H9 (cell line): ENCODE results near the gene AKT1. TPM values are rescaled to one million over a fixed set of nuclear protein-coding genes. Genes with fewer than 3 reads are reported as not detected.
A peak's percentile ranks its signal among the peaks of the same experiment; 100 is the strongest.
"Not testable (repeated sequence)": the region's sequence is repeated elsewhere in the genome, so short reads cannot be mapped to it uniquely, and the experiment has no call there.

Experiments used
- DNase-seq: peaks from one replicate; pipeline ENCODE4 v3.0.0-alpha.2; 2017
- H2AFZ ChIP-seq: one replicate; pipeline ENCODE4 v1.6.1; 2013; ENCODE audit warnings: mild to moderate bottlenecking, low read length, control low read depth, moderate library complexity
- H2AK5ac ChIP-seq: 2 replicates; pipeline ENCODE4 v1.6.1; 2013; ENCODE audit warnings: low read length, control low read depth, mixed read lengths; ENCODE audit not compliant: insufficient read length
- H2BK120ac ChIP-seq: one replicate; pipeline ENCODE4 v1.6.1; 2013; ENCODE audit warnings: low read depth, mild to moderate bottlenecking, low read length, control low read depth, inconsistent platforms; ENCODE audit not compliant: poor library complexity, severe bottlenecking
- H2BK12ac ChIP-seq: 2 replicates; pipeline ENCODE4 v1.6.1; 2013; ENCODE audit warnings: low read length, control low read depth, mixed read lengths, low read depth; ENCODE audit not compliant: insufficient read length
- H2BK15ac ChIP-seq: 2 replicates; pipeline ENCODE4 v1.6.1; 2013; ENCODE audit warnings: low read depth, low read length, control low read depth
- H2BK20ac ChIP-seq: one replicate; pipeline ENCODE4 v1.6.1; 2013; ENCODE audit warnings: low read depth, mild to moderate bottlenecking, low read length, control low read depth, inconsistent platforms; ENCODE audit not compliant: poor library complexity, severe bottlenecking
- H2BK5ac ChIP-seq: 2 replicates; pipeline ENCODE4 v1.6.1; 2013; ENCODE audit warnings: low read length, control low read depth, mixed read lengths; ENCODE audit not compliant: insufficient read length
- H3K14ac ChIP-seq: 2 replicates; pipeline ENCODE4 v1.6.1; 2013; ENCODE audit warnings: low read length, control low read depth; ENCODE audit not compliant: insufficient read depth
- H3K18ac ChIP-seq: 2 replicates; pipeline ENCODE4 v1.6.1; 2013; ENCODE audit warnings: low read depth, mild to moderate bottlenecking, mixed read lengths, low read length, control low read depth; ENCODE audit not compliant: insufficient read length
- H3K23ac ChIP-seq: 2 replicates; pipeline ENCODE4 v1.6.1; 2013; ENCODE audit warnings: low read length, control low read depth, mixed read lengths, low read depth; ENCODE audit not compliant: insufficient read length
- H3K23me2 ChIP-seq: 2 replicates; pipeline ENCODE4 v1.6.1; 2013; ENCODE audit warnings: low read depth, mild to moderate bottlenecking, mixed read lengths, low read length, control low read depth; ENCODE audit not compliant: insufficient read length, poor library complexity, severe bottlenecking
- H3K27ac ChIP-seq: 2 replicates; pipeline ENCODE4 v1.5.1; 2013; ENCODE audit warnings: low read length, control low read depth, mixed read lengths, low read depth; ENCODE audit not compliant: insufficient read length
- H3K27me3 ChIP-seq: 2 replicates; pipeline ENCODE4 v1.6.1; 2013; ENCODE audit warnings: low read length, control low read depth, inconsistent platforms; ENCODE audit not compliant: insufficient read depth
- H3K4ac ChIP-seq: 2 replicates; pipeline ENCODE4 v1.6.1; 2013; ENCODE audit warnings: low read depth, mild to moderate bottlenecking, control low read depth, inconsistent platforms, low read length, moderate library complexity
- H3K4me1 ChIP-seq: 2 replicates; pipeline ENCODE4 v1.6.1; 2013; ENCODE audit warnings: low read length, control low read depth, inconsistent platforms; ENCODE audit not compliant: insufficient read depth
- H3K4me2 ChIP-seq: 2 replicates; pipeline ENCODE4 v1.6.1; 2013; ENCODE audit warnings: low read length, control low read depth, mixed read lengths; ENCODE audit not compliant: insufficient read length, insufficient read depth
- H3K56ac ChIP-seq: 2 replicates; pipeline ENCODE4 v1.6.1; 2013; ENCODE audit warnings: low read depth, mild to moderate bottlenecking, mixed read lengths, low read length, control low read depth; ENCODE audit not compliant: insufficient read length
- H3K79me1 ChIP-seq: 2 replicates; pipeline ENCODE4 v1.6.1; 2013; ENCODE audit warnings: low read depth, mild to moderate bottlenecking, moderate library complexity, low read length, control low read depth, inconsistent platforms; ENCODE audit not compliant: insufficient read depth, poor library complexity, severe bottlenecking
- H3K79me2 ChIP-seq: 2 replicates; pipeline ENCODE4 v1.6.1; 2013; ENCODE audit warnings: low read length, control low read depth, inconsistent platforms; ENCODE audit not compliant: insufficient read depth
- H3K9ac ChIP-seq: 2 replicates; pipeline ENCODE4 v1.6.1; 2013; ENCODE audit warnings: low read length, control low read depth, mixed read lengths; ENCODE audit not compliant: insufficient read length; ENCODE audit errors: extremely low read depth
- H3K9me3 ChIP-seq: one replicate; pipeline ENCODE4 v1.6.1; 2013; ENCODE audit warnings: low read depth, low read length, inconsistent platforms; ENCODE audit not compliant: control insufficient read depth
- H3T11ph ChIP-seq: one replicate; pipeline ENCODE4 v1.6.1; 2013; ENCODE audit warnings: mild to moderate bottlenecking, low read length, control low read depth, inconsistent platforms
- H4K20me1 ChIP-seq: one replicate; pipeline ENCODE4 v1.6.1; 2013; ENCODE audit not compliant: control insufficient read depth, insufficient read length, insufficient read depth
- H4K5ac ChIP-seq: 2 replicates; pipeline ENCODE4 v1.6.1; 2013; ENCODE audit warnings: low read depth, mild to moderate bottlenecking, mixed read lengths, low read length, control low read depth; ENCODE audit not compliant: insufficient read length
- H4K8ac ChIP-seq: replicated peaks from 2 replicates; pipeline ENCODE4 v1.6.1; 2013; ENCODE audit warnings: low read length, control low read depth, mixed read lengths, low read depth; ENCODE audit not compliant: insufficient read length
- H4K91ac ChIP-seq: 2 replicates; pipeline ENCODE4 v1.6.1; 2013; ENCODE audit warnings: low read depth, mild to moderate bottlenecking, moderate library complexity, mixed read lengths, low read length, control low read depth; ENCODE audit not compliant: insufficient read length
- H3K27ac Mint-ChIP-seq, 3 experiments: 2 replicates in 2 of 3; 3 replicates in 1 of 3; pipeline ENCODE4 v1.8.0; 2020 to 2021; ENCODE audit warnings: mixed read lengths in 3 of 3, mild to moderate bottlenecking in 1 of 3, moderate library complexity in 1 of 3
- H3K27me3 Mint-ChIP-seq: 2 replicates; pipeline ENCODE4 v1.8.0; 2021; ENCODE audit warnings: low read depth, mild to moderate bottlenecking, moderate library complexity, mixed read lengths
- H3K36me3 Mint-ChIP-seq, 3 experiments: 2 replicates in 2 of 3; 3 replicates in 1 of 3; pipeline ENCODE4 v1.8.0; 2020 to 2021; ENCODE audit warnings: low read depth in 3 of 3, mixed read lengths in 3 of 3; ENCODE audit not compliant: insufficient read depth in 1 of 3
- H3K4me1 Mint-ChIP-seq, 2 experiments: 2 replicates each; pipeline ENCODE4 v1.8.0; 2020; ENCODE audit warnings: mixed read lengths in 2 of 2
- H3K4me3 Mint-ChIP-seq, 2 experiments: 2 replicates in 1 of 2; 3 replicates in 1 of 2; pipeline ENCODE4 v1.8.0; 2020 to 2021; ENCODE audit warnings: mild to moderate bottlenecking in 2 of 2, mixed read lengths in 2 of 2, moderate library complexity in 1 of 2
- H3K9me3 Mint-ChIP-seq, 2 experiments: 2 replicates in 1 of 2; 3 replicates in 1 of 2; pipeline ENCODE4 v1.8.0; 2020; ENCODE audit warnings: mild to moderate bottlenecking in 2 of 2, mixed read lengths in 2 of 2, moderate library complexity in 1 of 2
- WGBS: extraction: QIAGEN DNeasy Blood & Tissue Kit; methylation state at CpG from one replicate; pipeline ENCODE4 v1.1.7; 2013; ENCODE audit warnings: missing lambda C conversion rate, low lambda C conversion rate, mixed read lengths; ENCODE audit not compliant: insufficient read length; ENCODE audit errors: extremely low coverage; 5-methylcytosine and 5-hydroxymethylcytosine counted together
- total RNA-seq: library from RNA; stranded (reverse); gene quantifications from 2 replicates; pipeline ENCODE4 v1.2.1, GENCODE V29; 2021
- TF ChIP-seq, protein P1 (sequence below): fragments of 200-600 bp; sonication (generic); conservative IDR thresholded peaks from 3 replicates; pipeline ENCODE4 v1.8.0; 2021; ENCODE audit warnings: antibody characterized with exemption, mild to moderate bottlenecking

AKT1 gene
- total RNA-seq, 1 experiment from 2014 or later: 101 TPM

DNA sequence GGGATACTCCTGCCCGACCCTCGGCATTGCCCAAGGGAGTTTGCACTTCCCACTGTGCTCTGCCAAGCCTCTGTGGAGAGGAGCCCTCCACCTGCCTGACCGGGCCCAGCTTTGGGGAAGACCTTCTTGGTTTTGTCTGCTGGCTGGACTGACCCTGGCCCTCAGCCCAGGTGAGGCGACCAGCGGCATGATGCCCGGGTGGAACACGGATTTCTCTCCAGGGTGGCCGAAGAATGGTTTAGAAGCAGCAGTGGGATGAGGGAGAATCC lies 21.0 kb upstream of the AKT1 start:
- Histone ChIP-seq H3K27ac (no peak overlapping the region), H2BK20ac (no peak overlapping the region)
- H3K27ac Mint-ChIP-seq: peak overlapping the region in 1 of 3 experiments; percentile 81; a peak in 2 of 7 replicates

DNA sequence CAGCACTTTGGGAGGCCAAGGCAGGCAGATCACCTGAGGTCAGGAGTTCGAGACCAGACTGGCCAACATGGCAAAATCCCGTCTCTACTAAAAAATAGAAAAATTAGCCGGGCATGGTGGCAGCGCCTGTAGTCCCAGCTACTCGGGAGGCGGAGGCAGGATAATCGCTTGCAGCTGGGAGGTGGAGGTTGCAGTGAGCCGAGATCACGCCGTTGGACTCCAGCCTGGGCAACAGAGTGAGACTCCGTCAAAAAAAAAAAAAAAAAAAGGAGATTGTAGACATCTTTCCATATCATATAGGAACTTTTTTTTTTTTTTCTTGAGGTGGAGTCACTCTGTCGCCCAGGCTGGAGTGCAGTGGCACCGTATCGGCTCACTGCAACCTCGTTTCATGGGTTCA lies 19.2 kb upstream of the AKT1 start:
- not testable (repeated sequence) for H3K27me3 ChIP-seq, H4K91ac ChIP-seq, H3K23ac ChIP-seq, H3K27ac Mint-ChIP-seq, H3K79me1 ChIP-seq, H3K79me2 ChIP-seq, H2AK5ac ChIP-seq, H4K5ac ChIP-seq, H2BK12ac ChIP-seq, H3K56ac ChIP-seq, H3T11ph ChIP-seq, H2BK20ac ChIP-seq, H2BK5ac ChIP-seq, H3K18ac ChIP-seq, H3K4ac ChIP-seq, DNase-seq, H4K8ac ChIP-seq, H2AFZ ChIP-seq, H2BK15ac ChIP-seq, H3K4me1 ChIP-seq, H3K9ac ChIP-seq, H3K9me3 Mint-ChIP-seq, H2BK120ac ChIP-seq, H4K20me1 ChIP-seq, H3K27ac ChIP-seq, H3K27me3 Mint-ChIP-seq, H3K14ac ChIP-seq, H3K9me3 ChIP-seq
- peaks cover 5 to 10% of the 10 kb centered on the region in 2 experiments for H3K4me1 Mint-ChIP-seq
- peak overlapping the region; percentile 90 to 96 for H3K4me3 Mint-ChIP-seq
- WGBS: no CpG with 5 or more reads among the region's 15 CpGs
- H3K4me2 ChIP-seq: peak overlapping the region; percentile 84
- H3K36me3 Mint-ChIP-seq: peaks cover 0 to 10% (median 6%) of the 10 kb centered on the region in 3 experiments; a peak in 5 of 7 replicates
- H3K23me2 ChIP-seq: peaks cover 15% of the 10 kb centered on the region

More for the DNA sequence above, 21.0 kb upstream of the AKT1 start:
- Histone ChIP-seq H3K4me2 (peak overlapping the region; percentile 72), H2BK12ac (no peak overlapping the region), H2BK5ac (no peak overlapping the region), H2AK5ac (no peak overlapping the region), H2BK120ac (no peak overlapping the region), H3K27me3 (no peaks in the 10 kb centered on the region), H3K18ac (no peak overlapping the region), H3K23ac (no peak overlapping the region), H4K20me1 (no peaks in the 10 kb centered on the region), H3T11ph (no peak overlapping the region), H3K9ac (peak overlapping the region; percentile 87), H4K5ac (no peak overlapping the region), H4K91ac (no peak overlapping the region), H3K23me2 (peaks cover 15% of the 10 kb centered on the region), H3K56ac (no peak overlapping the region), H2AFZ (no peak overlapping the region), H4K8ac (no peak overlapping the region), H2BK15ac (no peak overlapping the region), H3K4me1 (no peaks in the 10 kb centered on the region), H3K9me3 (no peaks in the 10 kb centered on the region), H3K79me2 (no peaks in the 10 kb centered on the region; the same call in 1 of the 2 replicates), H3K4ac (no peak overlapping the region), H3K79me1 (no peaks in the 10 kb centered on the region), H3K14ac (0 out of 2 replicates have a peak overlapping the region, but pooled peaks have one; percentile 92)
- no peaks in the 10 kb centered on the region; the same call in 1 of the 2 replicates for H3K27me3 Mint-ChIP-seq
- DNase-seq: no peak
- no peaks in the 10 kb centered on the region for H3K9me3 Mint-ChIP-seq
- WGBS: no CpG with 5 or more reads among the region's 8 CpGs
- H3K36me3 Mint-ChIP-seq: peaks cover 0 to 10% (median 6%) of the 10 kb centered on the region in 3 experiments; a peak in 5 of 7 replicates
- TF ChIP-seq, protein P1, sequence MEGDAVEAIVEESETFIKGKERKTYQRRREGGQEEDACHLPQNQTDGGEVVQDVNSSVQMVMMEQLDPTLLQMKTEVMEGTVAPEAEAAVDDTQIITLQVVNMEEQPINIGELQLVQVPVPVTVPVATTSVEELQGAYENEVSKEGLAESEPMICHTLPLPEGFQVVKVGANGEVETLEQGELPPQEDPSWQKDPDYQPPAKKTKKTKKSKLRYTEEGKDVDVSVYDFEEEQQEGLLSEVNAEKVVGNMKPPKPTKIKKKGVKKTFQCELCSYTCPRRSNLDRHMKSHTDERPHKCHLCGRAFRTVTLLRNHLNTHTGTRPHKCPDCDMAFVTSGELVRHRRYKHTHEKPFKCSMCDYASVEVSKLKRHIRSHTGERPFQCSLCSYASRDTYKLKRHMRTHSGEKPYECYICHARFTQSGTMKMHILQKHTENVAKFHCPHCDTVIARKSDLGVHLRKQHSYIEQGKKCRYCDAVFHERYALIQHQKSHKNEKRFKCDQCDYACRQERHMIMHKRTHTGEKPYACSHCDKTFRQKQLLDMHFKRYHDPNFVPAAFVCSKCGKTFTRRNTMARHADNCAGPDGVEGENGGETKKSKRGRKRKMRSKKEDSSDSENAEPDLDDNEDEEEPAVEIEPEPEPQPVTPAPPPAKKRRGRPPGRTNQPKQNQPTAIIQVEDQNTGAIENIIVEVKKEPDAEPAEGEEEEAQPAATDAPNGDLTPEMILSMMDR: no peak
- peaks cover 11 to 18% of the 10 kb centered on the region in 2 experiments for H3K4me1 Mint-ChIP-seq
- H3K4me3 Mint-ChIP-seq: peak overlapping the region; percentile 90 to 96
